SK-N-SH (cell line): Measurements from ENCODE around the gene ARMC9. TPM values are rescaled to one million over a fixed set of nuclear protein-coding genes. Genes with fewer than 3 reads are reported as not detected.

ENCODE experiments used
- CTCF ChIA-PET: fragments of 300-600, 350-600 bp; formaldehyde crosslinking; extraction: SDS; loops from one replicate; lab custom pipeline; 2021; lab: Yijun Ruan, JAX
- POLR2A ChIA-PET: fragments of 350-600 bp; sonication (Branson Sonifier 250); formaldehyde crosslinking; extraction: SDS; loops from one replicate; lab custom pipeline; 2020; ENCODE audit warnings: antibody characterized with exemption, inconsistent platforms; lab: Yijun Ruan, JAX
- DNase-seq: peaks from one replicate; pipeline ENCODE4 v3.0.0; 2012
- H2AFZ ChIP-seq: fragments of 200-600 bp; sonication (generic); 2 replicates; pipeline ENCODE4 v1.8.1; 2016; ENCODE audit warnings: antibody characterized with exemption, mild to moderate bottlenecking, low read depth
- H3F3A ChIP-seq: fragments of 200-600 bp; sonication (generic); replicated peaks from 2 replicates; pipeline ENCODE3; 2016; ENCODE audit warnings: antibody characterized with exemption, mild to moderate bottlenecking; ENCODE audit not compliant: insufficient read depth
- H3K27ac ChIP-seq, 2 experiments: fragments of 200-500 bp in 1 of 2; fragments of 200-600 bp in 1 of 2; sonication (Bioruptor generic) in 1 of 2; sonication (generic), shearing (Covaris generic) in 1 of 2; 2 replicates each; pipeline versions ENCODE4 v1.5.1 to v1.6.1; 2014 to 2016; ENCODE audit warnings: low read depth in 2 of 2, inconsistent platforms in 1 of 2, low read length in 1 of 2, mild to moderate bottlenecking in 1 of 2, mixed read lengths in 1 of 2
- H3K27me3 ChIP-seq: fragments of 200-600 bp; sonication (generic), shearing (Covaris generic); 2 replicates; pipeline ENCODE4 v1.6.1; 2016; ENCODE audit warnings: mixed run types; ENCODE audit not compliant: insufficient read depth
- H3K36me3 ChIP-seq, 2 experiments: fragments of 200-500 bp in 1 of 2; fragments of 200-600 bp in 1 of 2; sonication (Bioruptor generic) in 1 of 2; sonication (generic) in 1 of 2; replicated peaks in 1 of 2; 2 replicates each; pipeline versions ENCODE3 to v1.5.1; 2014 to 2016; ENCODE audit warnings: low read length in 1 of 2, mild to moderate bottlenecking in 1 of 2; ENCODE audit not compliant: insufficient read depth in 2 of 2, control insufficient read depth in 1 of 2
- H3K4me1 ChIP-seq, 2 experiments: fragments of 200-500 bp in 1 of 2; fragments of 200-600 bp in 1 of 2; sonication (Bioruptor generic) in 1 of 2; sonication (generic), shearing (Covaris generic) in 1 of 2; 2 replicates each; pipeline versions ENCODE4 v1.5.1 to v1.6.1; 2014 to 2016; ENCODE audit warnings: low read depth in 1 of 2, low read length in 1 of 2, mixed run types in 1 of 2; ENCODE audit not compliant: insufficient read depth in 2 of 2, control insufficient read depth in 1 of 2
- H3K4me2 ChIP-seq: fragments of 200-600 bp; sonication (generic), shearing (Covaris generic); 2 replicates; pipeline ENCODE4 v1.6.1; 2017; ENCODE audit warnings: mixed run types
- H3K4me3 ChIP-seq, 2 experiments: fragments of 200-500 bp in 1 of 2; fragments of 200-600 bp in 1 of 2; sonication (Bioruptor generic) in 1 of 2; sonication (generic), shearing (Covaris generic) in 1 of 2; 2 replicates each; pipeline versions ENCODE4 v1.5.1 to v1.8.1; 2014 to 2016; ENCODE audit warnings: low read depth in 2 of 2, inconsistent platforms in 1 of 2, low read length in 1 of 2, mild to moderate bottlenecking in 1 of 2, mixed read lengths in 1 of 2, moderate library complexity in 1 of 2
- H3K79me2 ChIP-seq: fragments of 200-600 bp; sonication (generic); 2 replicates; pipeline ENCODE4 v1.8.1; 2017; ENCODE audit warnings: mild to moderate bottlenecking; ENCODE audit not compliant: insufficient read depth
- H3K9ac ChIP-seq: fragments of 200-600 bp; sonication (generic); 2 replicates; pipeline ENCODE4 v1.6.1; 2017; ENCODE audit warnings: mixed run types
- H3K9me2 ChIP-seq: fragments of 200-600 bp; sonication (generic); 2 replicates; pipeline ENCODE4 v1.6.1; 2017; ENCODE audit warnings: mixed run types
- H3K9me3 ChIP-seq: fragments of 200-600 bp; sonication (generic); 2 replicates; pipeline ENCODE4 v1.6.1; 2017; ENCODE audit warnings: mixed run types, mild to moderate bottlenecking, moderate library complexity
- H4K20me1 ChIP-seq: fragments of 200-600 bp; sonication (generic); 2 replicates; pipeline ENCODE4 v1.6.1; 2017; ENCODE audit warnings: mild to moderate bottlenecking, mixed run types; ENCODE audit not compliant: insufficient read depth
- CHD2 ChIP-seq: fragments of 150-350 bp; IDR thresholded peaks from 2 replicates; pipeline ENCODE4 v1.6.1; 2018; ENCODE audit warnings: low read length; ENCODE audit not compliant: partially characterized antibody
- EP300 ChIP-seq, 2 experiments: IDR thresholded peaks; 2 replicates each; pipeline versions ENCODE4 v1.4.0 to v1.6.1; 2012; ENCODE audit warnings: borderline replicate concordance in 1 of 2, low read depth in 1 of 2, low read length in 1 of 2
- EZH2phosphoT487 ChIP-seq: fragments of 200-600 bp; sonication (generic); IDR thresholded peaks from 2 replicates; pipeline ENCODE4 v1.6.1; 2017; ENCODE audit warnings: low read depth, mixed run types, mild to moderate bottlenecking, antibody characterized with exemption, moderate library complexity, borderline replicate concordance
- FOXM1 ChIP-seq: IDR thresholded peaks from 2 replicates; pipeline ENCODE4 v1.4.0; 2012; ENCODE audit warnings: low read depth, mild to moderate bottlenecking
- GABPA ChIP-seq: IDR thresholded peaks from 2 replicates; pipeline ENCODE4 v1.4.0; 2012; ENCODE audit warnings: low read depth, mild to moderate bottlenecking
- JUND ChIP-seq: IDR thresholded peaks from 2 replicates; pipeline ENCODE4 v1.4.0; 2012
- MEF2A ChIP-seq: IDR thresholded peaks from 2 replicates; pipeline ENCODE4 v1.4.0; 2012; ENCODE audit warnings: low read depth, borderline replicate concordance
- MXI1 ChIP-seq: IDR thresholded peaks from 2 replicates; pipeline ENCODE4 v1.6.1; 2012; ENCODE audit warnings: mild to moderate bottlenecking, low read depth, low read length, improper control_type of control experiment
- NRF1 ChIP-seq: IDR thresholded peaks from 2 replicates; pipeline ENCODE4 v1.6.1; 2012; ENCODE audit warnings: low read depth, mild to moderate bottlenecking, low read length
- POLR2AphosphoS5 ChIP-seq: IDR thresholded peaks from 2 replicates; pipeline ENCODE4 v1.6.1; 2012; ENCODE audit warnings: low read depth, low read length
- RAD21 ChIP-seq: IDR thresholded peaks from 2 replicates; pipeline ENCODE4 v1.6.1; 2012; ENCODE audit warnings: mild to moderate bottlenecking, low read length
- RFX5 ChIP-seq: IDR thresholded peaks from 2 replicates; pipeline ENCODE4 v1.6.1; 2012; ENCODE audit warnings: mild to moderate bottlenecking, improper control_type of control experiment, low read length
- RXRA ChIP-seq: IDR thresholded peaks from 2 replicates; pipeline ENCODE4 v1.4.0; 2012; ENCODE audit warnings: low read depth, mild to moderate bottlenecking, borderline replicate concordance
- TAF1 ChIP-seq: IDR thresholded peaks from 2 replicates; pipeline ENCODE4 v1.6.1; 2012; ENCODE audit warnings: low read depth, mild to moderate bottlenecking, low read length, moderate library complexity, borderline replicate concordance
- YY1 ChIP-seq: IDR thresholded peaks from 2 replicates; pipeline ENCODE4 v1.4.0; 2012; ENCODE audit warnings: low read depth, mild to moderate bottlenecking
- WGBS: methylation state at CpG from one replicate; pipeline ENCODE4 v1.1.6; 2017; ENCODE audit warnings: low lambda C conversion rate; 5-methylcytosine and 5-hydroxymethylcytosine counted together
- polyA plus RNA-seq, 3 experiments: library from polyadenylated mRNA; depleted of rRNA; stranded (reverse); fragments of >200 nt; gene quantifications; 2 replicates each; pipeline ENCODE4 v1.2.3, GENCODE V29; 2012
- TF ChIP-seq, protein P1 (sequence below): IDR thresholded peaks from 2 replicates; pipeline ENCODE4 v1.6.1; 2012; ENCODE audit warnings: mild to moderate bottlenecking, low read depth, low read length, moderate library complexity
- TF ChIP-seq, protein P2 (sequence below): IDR thresholded peaks from 2 replicates; pipeline ENCODE4 v1.4.0; 2012; ENCODE audit warnings: low read depth
- TF ChIP-seq, protein P3 (sequence below): fragments of 150-350 bp; IDR thresholded peaks from 2 replicates; pipeline ENCODE4 v1.6.1; 2017; ENCODE audit warnings: antibody characterized with exemption, low read length, low read depth, borderline replicate concordance
- TF ChIP-seq, protein P4 (sequence below): IDR thresholded peaks from 2 replicates; pipeline ENCODE4 v1.4.0; 2012; ENCODE audit warnings: low read depth, borderline replicate concordance
- TF ChIP-seq, protein P5 (sequence below): IDR thresholded peaks from 2 replicates; pipeline ENCODE4 v1.4.0; 2012; ENCODE audit warnings: low read depth, borderline replicate concordance

The ARMC9 gene
- polyA plus RNA-seq, 1 of the 3 experiments (the other 2 are of a cell fraction): 25.3 TPM

DNA sequence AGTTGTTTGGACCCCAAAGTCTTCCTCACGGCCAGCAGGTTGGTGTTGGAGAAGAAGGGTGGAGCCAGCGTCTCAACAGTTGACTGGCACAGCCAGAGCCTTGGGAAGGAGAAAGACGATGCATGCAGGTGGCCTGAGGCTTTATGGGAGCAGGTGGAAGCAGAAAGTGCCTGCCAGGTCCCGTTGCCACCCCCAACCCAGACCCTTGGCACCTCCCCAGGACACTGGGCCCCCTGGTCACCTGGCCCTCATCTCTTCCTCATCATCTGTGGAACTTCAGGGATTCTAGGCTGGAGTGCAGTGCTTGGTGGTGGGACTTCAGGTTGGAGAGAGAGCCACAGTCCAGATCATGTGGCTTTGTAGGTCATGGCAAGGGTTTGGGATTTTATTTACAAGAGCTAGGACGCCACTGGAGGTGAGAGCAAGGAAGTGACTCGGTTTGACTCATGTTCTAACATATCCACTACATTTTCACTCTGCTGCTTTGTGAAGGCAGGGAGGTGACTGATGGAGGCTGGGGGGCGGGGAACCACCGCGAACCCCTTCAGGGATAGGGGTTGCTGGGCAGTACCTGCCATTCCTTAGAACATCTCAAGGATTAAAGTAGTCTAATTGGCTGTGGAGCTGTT lies 134.6 kb downstream of the ARMC9 start:
- no peaks in the 10 kb centered on the region for H3K79me2 ChIP-seq
- H3K4me2 ChIP-seq: no peak overlapping the region
- peaks cover 6 to 24% of the 10 kb centered on the region in 2 experiments for H3K36me3 ChIP-seq
- no peaks in the 10 kb centered on the region for H3K9me3 ChIP-seq
- H3K4me3 ChIP-seq: no peak overlapping the region
- H3K9me2 ChIP-seq: no peaks in the 10 kb centered on the region
- no peak for TF ChIP-seq RXRA
- TF ChIP-seq CHD2: no peak
- TF ChIP-seq, protein P1, sequence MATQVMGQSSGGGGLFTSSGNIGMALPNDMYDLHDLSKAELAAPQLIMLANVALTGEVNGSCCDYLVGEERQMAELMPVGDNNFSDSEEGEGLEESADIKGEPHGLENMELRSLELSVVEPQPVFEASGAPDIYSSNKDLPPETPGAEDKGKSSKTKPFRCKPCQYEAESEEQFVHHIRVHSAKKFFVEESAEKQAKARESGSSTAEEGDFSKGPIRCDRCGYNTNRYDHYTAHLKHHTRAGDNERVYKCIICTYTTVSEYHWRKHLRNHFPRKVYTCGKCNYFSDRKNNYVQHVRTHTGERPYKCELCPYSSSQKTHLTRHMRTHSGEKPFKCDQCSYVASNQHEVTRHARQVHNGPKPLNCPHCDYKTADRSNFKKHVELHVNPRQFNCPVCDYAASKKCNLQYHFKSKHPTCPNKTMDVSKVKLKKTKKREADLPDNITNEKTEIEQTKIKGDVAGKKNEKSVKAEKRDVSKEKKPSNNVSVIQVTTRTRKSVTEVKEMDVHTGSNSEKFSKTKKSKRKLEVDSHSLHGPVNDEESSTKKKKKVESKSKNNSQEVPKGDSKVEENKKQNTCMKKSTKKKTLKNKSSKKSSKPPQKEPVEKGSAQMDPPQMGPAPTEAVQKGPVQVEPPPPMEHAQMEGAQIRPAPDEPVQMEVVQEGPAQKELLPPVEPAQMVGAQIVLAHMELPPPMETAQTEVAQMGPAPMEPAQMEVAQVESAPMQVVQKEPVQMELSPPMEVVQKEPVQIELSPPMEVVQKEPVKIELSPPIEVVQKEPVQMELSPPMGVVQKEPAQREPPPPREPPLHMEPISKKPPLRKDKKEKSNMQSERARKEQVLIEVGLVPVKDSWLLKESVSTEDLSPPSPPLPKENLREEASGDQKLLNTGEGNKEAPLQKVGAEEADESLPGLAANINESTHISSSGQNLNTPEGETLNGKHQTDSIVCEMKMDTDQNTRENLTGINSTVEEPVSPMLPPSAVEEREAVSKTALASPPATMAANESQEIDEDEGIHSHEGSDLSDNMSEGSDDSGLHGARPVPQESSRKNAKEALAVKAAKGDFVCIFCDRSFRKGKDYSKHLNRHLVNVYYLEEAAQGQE: no peak
- TF ChIP-seq NRF1: no peak
- TF ChIP-seq RAD21: no peak
- TF ChIP-seq, protein P2, sequence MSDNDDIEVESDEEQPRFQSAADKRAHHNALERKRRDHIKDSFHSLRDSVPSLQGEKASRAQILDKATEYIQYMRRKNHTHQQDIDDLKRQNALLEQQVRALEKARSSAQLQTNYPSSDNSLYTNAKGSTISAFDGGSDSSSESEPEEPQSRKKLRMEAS: no peak
- TF ChIP-seq YY1: no peak
- TF ChIP-seq MXI1: no peak
- no peak for TF ChIP-seq JUND
- TF ChIP-seq FOXM1: no peak
- no peak for TF ChIP-seq POLR2AphosphoS5
- DNase-seq: no peak
- 86% methylated on average over 7 of the region's 9 CpGs for WGBS
- H3K9ac ChIP-seq: no peak overlapping the region
- ChIA-PET POLR2A (no interaction called here), CTCF (no interaction called here)
- no peaks in the 10 kb centered on the region for H4K20me1 ChIP-seq
- H3K27ac ChIP-seq: no peak overlapping the region
- no peaks in the 10 kb centered on the region for H3K27me3 ChIP-seq
- H3K4me1 ChIP-seq: no peaks in the 10 kb centered on the region
- H2AFZ ChIP-seq: no peak overlapping the region
- no peaks in the 10 kb centered on the region for H3F3A ChIP-seq

DNA sequence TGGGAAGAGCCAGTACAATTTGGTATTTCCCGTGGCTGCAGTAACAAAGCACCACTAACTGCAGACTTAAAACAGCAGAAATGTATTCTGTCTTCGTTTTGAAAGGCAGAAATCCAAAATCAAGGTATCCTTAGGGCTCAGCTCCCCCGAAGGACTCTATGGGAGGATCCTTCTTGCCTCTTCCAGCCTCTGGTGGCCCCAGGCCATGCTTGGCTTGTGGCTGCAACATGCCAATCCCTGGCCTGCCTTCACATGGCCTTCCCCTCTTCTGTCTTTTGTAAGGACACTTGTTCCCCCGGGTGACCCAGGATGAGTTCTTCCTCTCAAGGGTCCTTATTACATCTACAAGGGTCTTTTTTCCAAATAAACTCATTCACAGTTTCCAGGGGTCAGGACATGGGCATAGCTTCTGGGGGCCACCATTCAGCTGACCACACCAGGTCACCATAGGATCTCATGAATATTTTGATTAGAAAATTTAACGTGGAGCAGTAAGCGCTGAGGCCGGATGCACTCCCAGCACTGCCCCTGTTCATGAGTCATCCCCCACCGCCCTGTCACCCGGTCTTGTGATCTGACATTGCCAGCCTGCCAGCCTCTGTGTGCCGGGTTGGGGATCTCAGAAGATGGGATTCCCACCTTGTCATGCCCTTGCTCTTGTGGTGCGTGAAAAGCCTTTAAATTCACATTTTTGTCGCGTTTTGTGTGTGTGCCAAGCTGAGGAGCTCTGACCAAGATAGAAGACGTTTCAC lies 135.9 kb downstream of the ARMC9 start:
- H3K9ac ChIP-seq: no peak overlapping the region
- H3K27ac ChIP-seq: no peak overlapping the region
- H3K4me1 ChIP-seq: no peaks in the 10 kb centered on the region
- no peaks in the 10 kb centered on the region for H3F3A ChIP-seq
- peaks cover 3 to 24% of the 10 kb centered on the region in 2 experiments for H3K36me3 ChIP-seq
- no peaks in the 10 kb centered on the region for H3K27me3 ChIP-seq
- no peak overlapping the region for H3K4me2 ChIP-seq
- H3K4me3 ChIP-seq: no peak overlapping the region
- no peak overlapping the region for H2AFZ ChIP-seq
- H3K9me2 ChIP-seq: no peaks in the 10 kb centered on the region
- DNase-seq: no peak
- ChIA-PET POLR2A (no interaction called here), CTCF (interaction anchor here (1.2 to 1.8 kb wide), 3 partner anchors 66 to 117 kb away, joined by 3 to 7 read pairs (median 3); no protein-coding TSS in a partner anchor)
- WGBS: 93% methylated on average over 13 of the region's 14 CpGs
- no peaks in the 10 kb centered on the region for H3K79me2 ChIP-seq
- H3K9me3 ChIP-seq: no peaks in the 10 kb centered on the region
- H4K20me1 ChIP-seq: no peaks in the 10 kb centered on the region
- TF ChIP-seq TAF1 (no peak), EP300 (IDR thresholded peaks at IDR 0.05; ENCODE audit: borderline replicate concordance in 1 of 2, low read depth in 1 of 2, low read length in 1 of 2) (no peak), RFX5 (no peak), GABPA (no peak), MXI1 (no peak), MEF2A (no peak), EZH2phosphoT487 (no peak)
- TF ChIP-seq, protein P3, sequence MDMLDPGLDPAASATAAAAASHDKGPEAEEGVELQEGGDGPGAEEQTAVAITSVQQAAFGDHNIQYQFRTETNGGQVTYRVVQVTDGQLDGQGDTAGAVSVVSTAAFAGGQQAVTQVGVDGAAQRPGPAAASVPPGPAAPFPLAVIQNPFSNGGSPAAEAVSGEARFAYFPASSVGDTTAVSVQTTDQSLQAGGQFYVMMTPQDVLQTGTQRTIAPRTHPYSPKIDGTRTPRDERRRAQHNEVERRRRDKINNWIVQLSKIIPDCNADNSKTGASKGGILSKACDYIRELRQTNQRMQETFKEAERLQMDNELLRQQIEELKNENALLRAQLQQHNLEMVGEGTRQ: no peak
- TF ChIP-seq, protein P4, sequence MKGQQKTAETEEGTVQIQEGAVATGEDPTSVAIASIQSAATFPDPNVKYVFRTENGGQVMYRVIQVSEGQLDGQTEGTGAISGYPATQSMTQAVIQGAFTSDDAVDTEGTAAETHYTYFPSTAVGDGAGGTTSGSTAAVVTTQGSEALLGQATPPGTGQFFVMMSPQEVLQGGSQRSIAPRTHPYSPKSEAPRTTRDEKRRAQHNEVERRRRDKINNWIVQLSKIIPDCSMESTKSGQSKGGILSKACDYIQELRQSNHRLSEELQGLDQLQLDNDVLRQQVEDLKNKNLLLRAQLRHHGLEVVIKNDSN: no peak
- TF ChIP-seq, protein P5, sequence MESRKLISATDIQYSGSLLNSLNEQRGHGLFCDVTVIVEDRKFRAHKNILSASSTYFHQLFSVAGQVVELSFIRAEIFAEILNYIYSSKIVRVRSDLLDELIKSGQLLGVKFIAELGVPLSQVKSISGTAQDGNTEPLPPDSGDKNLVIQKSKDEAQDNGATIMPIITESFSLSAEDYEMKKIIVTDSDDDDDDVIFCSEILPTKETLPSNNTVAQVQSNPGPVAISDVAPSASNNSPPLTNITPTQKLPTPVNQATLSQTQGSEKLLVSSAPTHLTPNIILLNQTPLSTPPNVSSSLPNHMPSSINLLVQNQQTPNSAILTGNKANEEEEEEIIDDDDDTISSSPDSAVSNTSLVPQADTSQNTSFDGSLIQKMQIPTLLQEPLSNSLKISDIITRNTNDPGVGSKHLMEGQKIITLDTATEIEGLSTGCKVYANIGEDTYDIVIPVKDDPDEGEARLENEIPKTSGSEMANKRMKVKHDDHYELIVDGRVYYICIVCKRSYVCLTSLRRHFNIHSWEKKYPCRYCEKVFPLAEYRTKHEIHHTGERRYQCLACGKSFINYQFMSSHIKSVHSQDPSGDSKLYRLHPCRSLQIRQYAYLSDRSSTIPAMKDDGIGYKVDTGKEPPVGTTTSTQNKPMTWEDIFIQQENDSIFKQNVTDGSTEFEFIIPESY: no peak
